HL-60 (cell line): Measurements from ENCODE around the gene CCDC192.

Experiments
- CTCF ChIP-seq: IDR thresholded peaks from one replicate; pipeline ENCODE4 v1.5.1; 2011; ENCODE audit warnings: low read length, control low read depth, inconsistent platforms; ENCODE audit not compliant: insufficient read depth
- POLR2AphosphoS5 ChIP-seq: IDR thresholded peaks from 2 replicates; pipeline ENCODE4 v1.6.1; 2012; ENCODE audit warnings: low read depth
- REST ChIP-seq: IDR thresholded peaks from 2 replicates; pipeline ENCODE4 v1.6.1; 2012; ENCODE audit warnings: low read depth; ENCODE audit not compliant: insufficient replicate concordance
- SPI1 ChIP-seq: IDR thresholded peaks from 2 replicates; pipeline ENCODE4 v1.6.1; 2012; ENCODE audit warnings: low read depth, mild to moderate bottlenecking, borderline replicate concordance

GRCh38 chr5:127925916-127926315 is 222.7 kb downstream of the CCDC192 start:
- no peak for TF ChIP-seq CTCF
- no peak for TF ChIP-seq POLR2AphosphoS5
- no peak for TF ChIP-seq REST
- no peak for TF ChIP-seq SPI1
